HCT116 (cell line): ENCODE results near the gene BABAM2. TPM values are rescaled to one million over a fixed set of nuclear protein-coding genes. Genes with fewer than 3 reads are reported as not detected.

ENCODE experiments used
- ATAC-seq: fragments of 200-7000 bp; cut with Tn5 transposase; 2 replicates; pipeline ENCODE4 v1.9.1; 2020; ENCODE audit warnings: mild to moderate bottlenecking, moderate library complexity
- BruUV-seq: library from RNA; stranded (reverse); fragments of 400-500 nt; replicated peaks from 2 replicates; lab custom pipeline; 2021; lab: Mats Ljungman, UMichigan
- CTCF ChIA-PET: fragments of 300-600 bp; sonication (Branson Sonifier 250); formaldehyde crosslinking; loops from one replicate; lab custom pipeline; 2021; ENCODE audit warnings: antibody characterized with exemption; lab: Charles Lee
- POLR2A ChIA-PET: fragments of 300-600, 350-600 bp; sonication (Branson Sonifier 250); formaldehyde crosslinking; loops from one replicate; lab custom pipeline; 2021; ENCODE audit warnings: antibody characterized with exemption; lab: Charles Lee
- RAD21 ChIA-PET, 2 experiments: fragments of 300-600 bp; sonication (Branson Sonifier 250); formaldehyde crosslinking; loops; one replicate each; lab custom pipeline; 2023; ENCODE audit warnings: low total read pairs in 2 of 2; ENCODE audit not compliant: uncharacterized antibody in 2 of 2, unreplicated experiment in 2 of 2, low non-redundant PET in 1 of 2; lab: Charles Lee
- DNase-seq: peaks from one replicate; pipeline ENCODE4 v3.0.0-alpha.2; 2010; ENCODE audit warnings: low read depth, low spot score
- H2AFZ ChIP-seq: fragments of 200-600 bp; shearing (Covaris generic), sonication (generic); 2 replicates; pipeline ENCODE4 v1.6.1; 2017; ENCODE audit warnings: low read depth, mixed run types, mixed read lengths, antibody characterized with exemption, low read length; ENCODE audit not compliant: poor library complexity, severe bottlenecking
- H3K27ac ChIP-seq: 2 replicates; pipeline ENCODE4 v1.5.1; 2012; ENCODE audit warnings: low read depth, low read length
- H3K27me3 ChIP-seq: fragments of 200-600 bp; sonication (generic); 2 replicates; pipeline ENCODE4 v1.6.1; 2016; ENCODE audit warnings: mixed run types, low read length, mixed read lengths; ENCODE audit not compliant: insufficient read depth
- H3K36me3 ChIP-seq, 2 experiments: fragments of 200-500 bp in 1 of 2; fragments of 200-600 bp in 1 of 2; sonication (Bioruptor generic) in 1 of 2; sonication (generic) in 1 of 2; 2 replicates each; pipeline versions ENCODE4 v1.5.1 to v1.6.1; 2014 to 2016; ENCODE audit warnings: low read length in 2 of 2, inconsistent platforms in 1 of 2, mixed read lengths in 1 of 2, mixed run types in 1 of 2; ENCODE audit not compliant: insufficient read depth in 2 of 2, control insufficient read depth in 1 of 2
- H3K4me1 ChIP-seq, 2 experiments: fragments of 200-600 bp in 1 of 2; sonication (generic) in 1 of 2; 2 replicates each; pipeline versions ENCODE4 v1.5.1 to v1.6.1; 2012 to 2017; ENCODE audit warnings: low read length in 2 of 2, inconsistent platforms in 1 of 2, mild to moderate bottlenecking in 1 of 2, mixed read lengths in 1 of 2, mixed run types in 1 of 2, moderate library complexity in 1 of 2; ENCODE audit not compliant: insufficient read depth in 2 of 2, control insufficient read depth in 1 of 2
- H3K4me2 ChIP-seq: fragments of 200-600 bp; sonication (generic); 2 replicates; pipeline ENCODE4 v1.6.1; 2017; ENCODE audit warnings: mixed run types, low read length, mixed read lengths
- H3K4me3 ChIP-seq, 2 experiments: fragments of 200-600 bp in 1 of 2; sonication (generic) in 1 of 2; replicated peaks in 1 of 2; 2 replicates each; pipeline ENCODE4 v1.5.1; 2011 to 2016; ENCODE audit warnings: low read length in 2 of 2, control low read depth in 1 of 2, low read depth in 1 of 2, mild to moderate bottlenecking in 1 of 2, mixed read lengths in 1 of 2, mixed run types in 1 of 2
- H3K79me2 ChIP-seq: fragments of 200-600 bp; sonication (generic); 2 replicates; pipeline ENCODE4 v1.6.1; 2017; ENCODE audit warnings: mild to moderate bottlenecking, mixed run types, low read length, moderate library complexity, mixed read lengths; ENCODE audit not compliant: insufficient read depth
- H3K9ac ChIP-seq: fragments of 200-600 bp; sonication (generic); 2 replicates; pipeline ENCODE4 v1.6.1; 2016; ENCODE audit warnings: low read length, mixed read lengths
- H3K9me2 ChIP-seq: fragments of 200-600 bp; sonication (generic), shearing (Covaris generic); 2 replicates; pipeline ENCODE4 v1.6.1; 2017; ENCODE audit warnings: mixed run types, mild to moderate bottlenecking, moderate library complexity; ENCODE audit not compliant: insufficient read depth
- H3K9me3 ChIP-seq, 2 experiments: fragments of 200-500 bp in 1 of 2; fragments of 200-600 bp in 1 of 2; sonication (Bioruptor generic) in 1 of 2; sonication (generic) in 1 of 2; 2 replicates each; pipeline ENCODE4 v1.6.1; 2014 to 2017; ENCODE audit warnings: low read length in 2 of 2, mixed read lengths in 2 of 2, inconsistent platforms in 1 of 2, low read depth in 1 of 2, mild to moderate bottlenecking in 1 of 2, mixed run types in 1 of 2, moderate library complexity in 1 of 2; ENCODE audit not compliant: control insufficient read depth in 1 of 2, insufficient read depth in 1 of 2
- H4K20me1 ChIP-seq: fragments of 200-600 bp; sonication (generic), shearing (Covaris generic); 2 replicates; pipeline ENCODE4 v1.6.1; 2017; ENCODE audit warnings: mixed run types, mild to moderate bottlenecking, moderate library complexity; ENCODE audit not compliant: insufficient read depth
- CTCF ChIP-seq, 3 experiments: fragments of 200-600 bp in 1 of 3; sonication (generic) in 1 of 3; IDR thresholded peaks in 2 of 3; conservative IDR thresholded peaks in 1 of 3; 2 replicates each; pipeline ENCODE4 v1.5.1; 2012 to 2017; ENCODE audit warnings: low read depth in 2 of 3, low read length in 2 of 3, antibody characterized with exemption in 1 of 3, borderline replicate concordance in 1 of 3, control low read depth in 1 of 3, mild to moderate bottlenecking in 1 of 3, mixed read lengths in 1 of 3, mixed run types in 1 of 3, moderate library complexity in 1 of 3; ENCODE audit not compliant: insufficient read depth in 1 of 3
- ELF1 ChIP-seq: IDR thresholded peaks from 2 replicates; pipeline ENCODE4 v1.6.1; 2012; ENCODE audit warnings: low read depth, borderline replicate concordance
- EZH2 ChIP-seq: fragments of 200-600 bp; sonication (generic); IDR thresholded peaks from 2 replicates; pipeline ENCODE4 v1.6.1; 2017; ENCODE audit warnings: antibody characterized with exemption, mixed run types
- EZH2phosphoT487 ChIP-seq: fragments of 200-600 bp; IDR thresholded peaks from 2 replicates; pipeline ENCODE4 v1.6.1; 2018; ENCODE audit warnings: antibody characterized with exemption, borderline replicate concordance
- JUND ChIP-seq: IDR thresholded peaks from 2 replicates; pipeline ENCODE4 v1.6.1; 2012
- POLR2A ChIP-seq: IDR thresholded peaks from 2 replicates; pipeline ENCODE4 v1.7.0; 2011; ENCODE audit warnings: borderline replicate concordance; ENCODE audit not compliant: insufficient read depth, insufficient read length; ENCODE audit errors: extremely low read depth
- POLR2AphosphoS5 ChIP-seq: IDR thresholded peaks from 2 replicates; pipeline ENCODE4 v1.6.1; 2011; ENCODE audit warnings: mild to moderate bottlenecking, low read depth, low read length, moderate library complexity
- SIN3A ChIP-seq: IDR thresholded peaks from 2 replicates; pipeline ENCODE4 v1.6.1; 2012; ENCODE audit warnings: low read depth
- SRF ChIP-seq: IDR thresholded peaks from 2 replicates; pipeline ENCODE4 v1.6.1; 2012; ENCODE audit warnings: low read depth
- ZBTB33 ChIP-seq: IDR thresholded peaks from 2 replicates; pipeline ENCODE4 v1.6.1; 2011; ENCODE audit warnings: mild to moderate bottlenecking, low read length, moderate library complexity; ENCODE audit not compliant: insufficient replicate concordance; ENCODE audit errors: extremely low read depth
- ZFX ChIP-seq: fragments of 450-650 bp; IDR thresholded peaks from 2 replicates; pipeline ENCODE4 v1.6.1; 2017
- ZNF274 ChIP-seq: fragments of 200-500 bp; sonication (Bioruptor generic); IDR thresholded peaks from 2 replicates; pipeline ENCODE4 v1.6.1; 2014; ENCODE audit warnings: mild to moderate bottlenecking, low read depth, low read length, inconsistent platforms
- intact Hi-C: fragments of 100-400 bp; cut with micrococcal nuclease; formaldehyde crosslinking; loops from 2 replicates; pipeline ENCODE4 v1.10.0; 2022
- total RNA-seq: library from RNA; stranded (reverse); gene quantifications from one replicate; pipeline ENCODE4 v1.2.1, GENCODE V29; 2021; ENCODE audit not compliant: unreplicated experiment

The BABAM2 gene
- total RNA-seq, 1 experiment from 2014 or later, result 23.8 TPM

GRCh38 chr2:28086611-28087010 is 196.1 kb downstream of the BABAM2 start:
- Histone ChIP-seq H3K4me1 (peaks cover 0 to 5% of the 10 kb centered on the region in 2 experiments; a peak in 1 of 4 replicates), H3K27me3 (no peaks in the 10 kb centered on the region), H2AFZ (no peak overlapping the region), H3K27ac (no peak overlapping the region), H3K36me3 (no peaks in the 10 kb centered on the region), H3K4me2 (no peak overlapping the region), H3K9me2 (no peaks in the 10 kb centered on the region), H3K9me3 (no peaks in the 10 kb centered on the region), H3K79me2 (no peaks in the 10 kb centered on the region), H3K4me3 (no peak overlapping the region), H3K9ac (no peak overlapping the region), H4K20me1 (no peaks in the 10 kb centered on the region)
- no peak for DNase-seq
- BruUV-seq, result no TSS peak
- ATAC-seq, result no peak
- CTCF ChIA-PET, result no interaction called here
- intact Hi-C loops, result no loop called here
- RAD21 ChIA-PET, result no interaction called here
- POLR2A ChIA-PET, result no interaction called here
- TF ChIP-seq ELF1 (no peak), ZBTB33 (no peak), ZFX (no peak), SRF (no peak), EZH2 (no peak), CTCF (IDR thresholded peaks at IDR 0.05 in 2 of 3, conservative IDR thresholded peaks at IDR 0.05 in 1 of 3; ENCODE audit: borderline replicate concordance in 1 of 3, insufficient read depth in 1 of 3, low read depth in 2 of 3, low read length in 2 of 3) (no peak), ZNF274 (no peak), EZH2phosphoT487 (no peak), JUND (no peak), POLR2AphosphoS5 (no peak), SIN3A (no peak), POLR2A (no peak)
